Right ventricle myocardium superior (tissue), 1 donor: ENCODE results near the gene ATP4A. TPM values are rescaled to one million over a fixed set of nuclear protein-coding genes. Genes with fewer than 3 reads are reported as not detected.
A peak's percentile ranks its signal among the peaks of the same experiment; 100 is the strongest.

Experiments used
- ATAC-seq: fragments of 200-7000 bp; cut with Tn5 transposase; one replicate; pipeline ENCODE4 v1.9.1; 2020; ENCODE audit warnings: mild to moderate bottlenecking; ENCODE audit not compliant: poor library complexity
- DNase-seq: peaks from one replicate; pipeline ENCODE4 v3.0.0-alpha.2; 2020
- intact Hi-C: fragments of 100-400 bp; cut with DNase I; formaldehyde crosslinking; loops from one replicate; pipeline ENCODE4 v1.11.2; 2022
- total RNA-seq: library from RNA; stranded (reverse); fragmentation: NEBNext Ultra II Directional; extraction: Animal tissue kit (Norgen Biotek cat#: 25700); gene quantifications from one replicate; pipeline ENCODE4 v1.2.1, GENCODE V29; 2021
- donor health status: DM: no; HTN: yes; CAD: no; lungs with severe emphysema.

ATP4A gene
- total RNA-seq, 1 donor from 2014 or later, result not detected

DNA sequence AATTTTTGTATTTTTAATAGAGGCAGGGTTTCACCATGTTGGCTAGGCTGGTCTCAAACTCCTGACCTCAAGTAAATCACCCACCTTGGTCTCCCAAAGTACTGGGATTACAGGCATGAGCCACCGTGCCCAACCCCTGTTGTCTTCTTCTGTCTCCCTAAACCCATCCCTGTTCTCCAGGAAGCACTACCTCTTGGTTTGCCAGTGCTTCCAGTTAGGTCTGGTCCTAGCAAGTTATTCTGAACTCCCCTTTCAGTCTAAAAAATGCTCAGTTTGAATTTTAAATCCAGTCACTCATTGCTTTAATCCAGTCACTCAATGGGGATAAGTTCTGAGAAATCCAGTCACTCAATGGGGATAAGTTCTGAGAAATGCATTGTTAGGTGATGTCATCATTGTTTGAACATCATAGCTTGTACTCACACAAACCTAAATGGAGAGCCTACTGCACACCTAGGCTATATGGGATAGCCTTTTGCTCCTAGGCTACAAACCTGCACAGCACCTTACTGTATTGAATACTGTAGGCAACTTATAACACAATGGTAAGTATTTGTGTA, 8.0 kb upstream of the ATP4A start:
- ATAC-seq, result no peak
- intact Hi-C loops, result no loop called here
- DNase-seq, result no peak

DNA sequence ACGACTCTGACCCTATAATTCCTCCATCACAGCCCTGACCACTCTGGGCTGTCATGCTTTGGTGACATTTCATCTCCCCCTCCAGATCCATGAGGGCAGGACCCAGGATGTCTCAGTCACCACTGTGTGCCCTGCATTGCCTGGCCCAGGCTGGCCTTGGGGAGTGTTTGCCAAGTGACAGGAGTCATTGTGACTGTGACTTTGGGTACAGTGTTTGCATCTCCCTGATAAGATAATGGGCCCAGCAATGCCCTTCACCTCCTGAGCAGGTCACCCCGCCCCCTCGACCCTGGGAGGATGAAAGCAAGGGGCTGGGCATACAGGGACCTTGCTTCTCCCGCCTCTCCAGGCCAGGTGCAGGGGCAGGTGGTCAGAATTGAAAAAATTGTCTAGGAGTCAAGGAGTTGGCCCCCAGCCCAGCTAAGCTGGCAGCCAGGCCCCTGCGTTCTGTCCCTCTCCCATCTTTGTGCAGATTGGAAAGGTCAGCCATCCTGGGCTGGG, 5.9 kb upstream of the ATP4A start:
- no peak for DNase-seq
- intact Hi-C loops, result no loop called here
- no peak for ATAC-seq

DNA sequence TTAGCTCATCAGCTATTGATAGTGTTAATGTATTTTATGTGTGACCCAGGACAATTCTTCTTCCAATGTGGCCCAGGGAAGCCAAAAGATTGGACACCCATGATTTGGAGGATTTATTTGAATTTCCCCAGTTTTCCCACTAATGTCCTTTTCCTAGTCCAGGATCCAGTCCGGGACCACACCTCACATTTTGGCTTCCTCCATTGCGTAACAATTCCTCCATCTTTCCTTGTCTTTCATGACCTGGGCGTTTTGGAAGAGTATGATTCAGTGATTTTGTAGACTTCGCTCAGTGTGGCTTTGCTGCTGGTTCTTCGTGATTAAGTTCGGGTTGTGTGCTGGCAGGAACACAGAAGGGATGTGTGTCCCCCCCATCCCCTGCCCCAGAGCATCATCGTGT, 3.3 kb upstream of the ATP4A start:
- no peak for DNase-seq
- intact Hi-C loops, result no loop called here

DNA sequence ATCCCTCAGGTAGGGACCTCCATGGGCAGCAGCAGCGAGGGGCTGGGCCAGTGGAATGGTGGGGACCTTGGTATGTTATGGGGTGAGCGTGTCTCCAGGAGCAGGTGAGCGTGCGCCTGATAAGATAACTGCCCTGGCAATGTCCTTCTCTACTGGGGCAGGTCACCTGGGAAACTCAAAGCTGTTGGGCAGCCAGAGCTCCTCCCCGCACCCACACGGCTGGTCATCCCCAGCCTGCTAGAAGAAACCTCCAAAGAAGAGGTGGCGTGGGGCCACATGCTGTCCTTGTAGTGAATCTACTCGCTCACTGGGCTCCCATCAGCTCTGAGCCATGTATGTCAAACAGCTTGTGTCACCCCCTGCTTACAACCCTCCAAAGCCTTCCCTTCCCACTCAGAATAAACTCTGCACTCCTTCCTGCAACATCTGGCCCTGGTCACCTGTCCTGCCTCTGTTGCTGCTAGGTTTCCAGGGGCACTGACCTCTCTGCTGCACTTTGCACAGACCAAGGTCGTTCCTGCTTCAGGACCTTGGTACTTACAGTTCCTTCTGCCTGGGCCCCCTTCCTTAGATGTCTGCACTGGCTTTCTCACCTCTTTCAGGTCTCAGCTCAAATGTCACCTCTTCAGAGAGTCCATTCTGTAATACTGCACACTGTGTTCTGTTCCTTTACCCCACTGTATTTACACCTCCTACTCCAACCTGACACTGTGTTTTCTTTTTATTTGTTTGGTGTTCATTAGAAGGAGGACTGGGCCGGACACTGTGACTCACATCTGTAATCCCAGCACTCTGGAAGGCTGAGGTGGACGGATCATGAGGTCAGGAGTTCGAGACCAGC, 1.8 kb upstream of the ATP4A start:
- ATAC-seq, result no peak
- DNase-seq, result peak; percentile 9
- intact Hi-C loops, result no loop called here

More for the DNA sequence above, 3.3 kb upstream of the ATP4A start:
- ATAC-seq, result no peak

DNA sequence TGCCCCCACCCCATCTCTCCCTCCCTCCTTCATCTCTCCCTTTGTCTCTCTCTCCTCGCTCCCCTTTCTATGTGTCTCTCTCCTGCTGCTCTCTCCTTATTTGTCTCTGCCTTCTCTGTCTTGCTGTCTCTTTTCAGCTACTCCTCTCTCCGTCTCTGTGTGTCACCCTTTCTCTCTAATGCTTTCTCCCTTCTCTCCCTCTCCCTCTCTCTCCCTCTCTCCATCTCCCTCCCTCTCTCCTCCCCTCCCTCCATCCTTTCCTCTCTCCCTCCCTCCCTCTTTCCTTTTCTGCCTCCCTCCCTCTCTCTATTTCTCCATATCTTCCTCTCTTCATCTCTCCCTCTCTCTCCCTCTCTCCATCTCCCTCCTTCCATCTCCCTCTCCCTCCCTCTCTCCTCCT, 682 bp downstream of the ATP4A start:
- intact Hi-C loops, result no loop called here
- DNase-seq (no peak), ATAC-seq (no peak)

DNA sequence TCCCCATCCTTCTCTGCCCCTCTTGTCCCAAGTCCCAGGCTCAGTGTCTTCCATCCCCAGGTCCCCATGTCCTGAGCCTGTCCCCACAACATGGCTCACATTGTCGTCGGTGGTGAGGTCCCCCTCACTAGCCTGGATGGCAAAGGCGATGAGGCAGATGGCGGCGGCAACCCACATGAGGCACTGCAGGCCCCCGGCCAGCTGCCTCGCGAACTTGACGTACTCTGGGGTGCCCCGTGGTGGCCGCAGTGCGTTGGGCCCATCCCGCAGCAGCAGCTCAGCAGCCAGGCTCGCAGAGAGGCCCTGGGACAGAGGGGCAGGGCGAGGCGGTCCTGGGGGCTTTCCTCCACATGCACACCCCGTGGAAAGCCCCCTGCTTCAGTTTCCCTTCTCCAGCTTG, 1.1 kb downstream of the ATP4A start:
- intact Hi-C loops, result no loop called here
- ATAC-seq, result no peak

DNA sequence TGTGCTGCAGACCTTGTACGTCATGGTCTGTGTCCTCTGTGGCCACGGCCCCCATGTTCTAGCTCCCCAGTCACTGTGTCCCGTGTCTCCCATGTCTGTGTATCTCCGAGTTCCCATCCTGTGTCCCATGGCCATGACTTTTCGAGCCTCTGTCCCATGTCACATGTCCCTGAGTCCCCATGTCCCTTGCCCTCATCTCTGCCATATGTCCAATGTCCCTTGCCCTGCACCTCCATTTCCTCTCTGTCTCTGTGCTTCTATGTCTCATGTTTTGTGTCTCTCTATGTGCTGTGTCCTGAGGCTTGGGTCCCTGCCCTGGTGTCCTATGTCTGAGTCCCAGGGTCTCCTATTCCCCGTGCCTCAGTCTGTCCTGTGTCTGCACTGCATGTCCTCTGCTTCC, 2.0 kb downstream of the ATP4A start:
- intact Hi-C loops, result no loop called here
- no peak for ATAC-seq
- DNase-seq, result peak; percentile 10

More for the DNA sequence above, 1.1 kb downstream of the ATP4A start:
- DNase-seq, result peak; percentile 33

DNA sequence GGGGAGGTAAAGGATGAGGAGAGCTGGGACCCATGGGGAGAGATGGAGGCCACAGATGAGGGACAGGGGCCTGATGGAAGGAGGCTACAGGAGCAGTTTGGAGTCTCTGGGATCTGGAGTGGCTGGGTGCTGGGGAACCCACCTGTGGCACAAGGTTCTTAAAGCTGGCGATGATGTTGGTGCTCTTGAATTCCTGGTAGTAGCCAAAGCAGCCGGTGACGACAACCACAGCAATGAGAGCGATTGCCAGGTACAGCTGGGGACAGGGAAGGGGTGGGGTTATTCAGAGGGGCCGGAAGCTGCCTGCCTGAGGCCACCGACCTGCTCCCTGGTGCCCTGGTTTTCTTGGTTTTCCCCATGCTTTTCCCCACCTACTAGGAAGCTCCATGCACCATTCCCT, 2.8 kb downstream of the ATP4A start:
- ATAC-seq (no peak), DNase-seq (no peak)
- intact Hi-C loops, result no loop called here

DNA sequence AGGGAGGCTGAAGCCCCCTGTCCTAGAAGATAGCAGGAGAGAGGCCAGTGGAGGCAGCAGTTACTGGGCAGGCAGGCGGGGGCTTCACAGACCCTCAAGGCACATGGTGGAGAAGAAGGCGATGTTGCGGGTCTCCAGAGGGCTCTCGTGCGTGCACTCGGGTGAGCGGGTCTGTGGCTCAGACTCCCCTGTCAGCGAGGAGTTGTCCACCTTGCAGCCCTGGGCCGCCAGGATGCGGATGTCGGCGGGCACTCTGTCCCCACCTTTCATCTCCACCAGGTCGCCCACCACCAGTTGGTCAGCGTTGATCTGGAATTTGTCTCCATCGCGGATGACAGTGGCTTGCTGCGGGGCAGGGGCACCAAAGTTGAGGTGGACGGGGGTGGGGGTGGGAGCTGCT, 3.2 kb downstream of the ATP4A start:
- DNase-seq (peak; percentile 27), ATAC-seq (no peak)
- intact Hi-C loops, result no loop called here

DNA sequence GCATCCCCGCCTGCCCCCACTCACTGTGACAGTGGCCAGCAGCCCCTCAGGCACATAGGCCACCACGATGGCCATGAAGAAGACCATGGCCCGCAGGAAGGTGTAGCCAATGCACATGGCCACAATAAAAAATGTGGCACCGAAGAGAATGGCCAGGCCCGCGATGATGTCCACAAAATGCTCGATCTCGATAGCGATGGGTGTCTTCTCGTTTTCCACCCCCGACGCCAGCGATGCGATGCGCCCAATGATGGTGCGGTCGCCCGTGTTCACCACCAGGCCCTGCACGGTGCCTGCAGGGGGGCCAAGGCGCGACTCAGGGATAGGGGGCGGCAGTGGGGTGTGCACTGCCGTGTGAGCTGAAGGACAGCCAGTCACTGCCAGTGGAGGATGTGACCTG, 3.7 kb downstream of the ATP4A start:
- peak; percentile 14 for DNase-seq
- intact Hi-C loops, result no loop called here

DNA sequence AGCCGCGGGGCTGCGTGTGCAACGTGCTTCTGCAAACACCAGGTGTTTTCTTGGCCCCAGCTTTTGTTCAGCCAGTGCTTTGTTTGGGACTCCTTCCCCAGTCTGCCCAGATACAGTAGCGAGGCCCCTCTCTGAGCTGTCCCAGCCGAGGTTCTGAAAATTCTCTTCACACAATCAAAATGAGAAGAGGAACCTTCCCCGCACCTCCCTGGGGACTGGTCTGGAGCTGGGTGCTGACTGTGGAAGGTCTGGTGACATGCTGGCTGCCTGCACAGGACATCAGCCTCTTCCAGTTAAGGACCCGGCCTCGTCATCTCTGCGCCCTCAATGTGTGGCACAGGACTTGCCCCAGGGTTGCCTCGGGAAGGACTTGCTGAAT, 4.2 kb downstream of the ATP4A start:
- intact Hi-C loops, result no loop called here
- DNase-seq, result peak; percentile 23

More for the DNA sequence above, 3.7 kb downstream of the ATP4A start:
- no peak for ATAC-seq

DNA sequence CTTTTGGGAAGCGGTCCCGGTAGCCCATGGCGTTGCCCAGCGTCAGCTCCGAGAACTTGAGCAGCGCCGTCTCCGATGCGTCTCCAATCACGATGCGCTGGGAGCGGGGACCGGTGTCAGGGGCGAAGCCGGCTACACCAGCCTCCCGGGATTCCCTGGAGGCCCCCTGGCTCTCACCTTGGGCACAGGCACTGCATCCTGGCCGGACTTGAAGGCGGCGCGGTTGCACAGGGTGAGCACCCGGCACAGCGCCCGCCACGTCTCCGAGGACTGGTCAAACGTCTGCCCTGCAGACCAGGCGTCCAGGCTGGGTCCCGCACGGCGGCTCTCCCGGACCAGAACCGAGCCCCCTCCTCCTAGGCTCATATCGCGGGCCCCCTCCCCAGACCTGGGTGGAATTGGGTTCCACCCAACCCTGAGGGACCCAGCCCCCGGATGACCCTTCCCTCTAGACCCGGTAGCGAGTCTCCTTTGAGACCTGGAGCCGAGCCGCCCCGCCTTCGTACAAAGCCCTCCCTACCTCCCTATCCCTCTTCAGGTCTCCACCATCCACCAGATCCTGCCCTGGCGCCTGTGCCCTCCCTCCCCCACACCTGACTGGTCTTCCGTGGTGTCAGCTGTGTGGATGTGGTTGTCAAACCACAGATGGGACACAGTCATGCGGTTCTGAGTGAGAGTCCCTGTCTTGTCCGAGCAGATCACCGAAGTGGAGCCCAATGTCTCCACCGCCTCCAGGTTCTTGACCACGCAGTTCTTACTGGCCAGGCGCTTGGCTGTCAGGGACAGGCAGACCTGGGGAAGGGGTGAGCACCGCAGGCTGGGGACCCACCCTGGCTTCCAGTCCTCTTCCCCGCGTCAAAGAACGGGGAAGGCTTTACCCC, 4.8 kb downstream of the ATP4A start:
- intact Hi-C loops, result no loop called here
- DNase-seq (peak; percentile 30), ATAC-seq (no peak)

More for the DNA sequence above, 4.2 kb downstream of the ATP4A start:
- no peak for ATAC-seq

DNA sequence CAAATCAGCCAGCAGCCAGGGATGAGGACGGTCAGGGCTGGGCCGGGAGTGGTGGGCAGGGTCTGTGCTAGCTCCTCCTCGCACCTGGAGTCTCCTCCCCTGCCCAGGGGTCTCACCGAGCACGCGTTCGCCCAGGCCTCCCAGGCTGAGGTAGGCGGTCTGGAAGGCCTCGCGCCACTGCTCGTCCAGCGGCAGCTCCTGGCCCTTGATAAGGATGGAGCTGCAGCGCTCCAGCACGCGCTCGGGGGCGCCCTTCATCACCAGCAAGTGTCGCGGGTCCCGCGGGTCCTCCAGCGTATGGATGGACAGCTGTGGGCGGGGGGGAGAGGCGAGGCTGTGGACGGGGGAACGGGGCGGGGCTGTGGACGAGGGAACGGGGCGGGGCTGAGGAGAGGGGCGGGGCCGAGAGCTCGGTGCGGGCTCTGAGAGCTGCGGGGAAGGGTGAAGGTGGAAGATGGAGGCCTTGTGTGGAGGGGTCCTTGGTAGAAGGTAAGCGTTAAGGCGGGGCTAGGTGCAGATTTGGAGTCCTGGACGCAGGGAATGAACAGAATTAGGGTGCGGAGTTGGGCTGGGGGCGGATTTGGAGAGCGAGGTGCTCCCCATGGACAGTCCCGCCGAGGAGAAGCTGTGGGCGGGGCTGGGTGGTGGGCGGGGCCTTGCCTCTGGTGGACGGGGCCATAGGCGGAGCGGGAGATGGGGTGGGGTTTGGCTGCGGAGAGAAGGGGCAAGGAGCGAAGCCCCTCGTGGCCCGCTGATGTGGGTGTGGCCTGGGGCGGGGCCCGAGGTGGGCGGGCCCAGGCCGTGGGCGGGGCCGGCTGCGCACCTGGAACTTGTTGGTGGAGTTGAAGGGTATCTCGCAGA, 5.7 kb downstream of the ATP4A start:
- ATAC-seq, result peak; percentile 81
- DNase-seq, result peak; percentile 74
- intact Hi-C loops, result no loop called here

DNA sequence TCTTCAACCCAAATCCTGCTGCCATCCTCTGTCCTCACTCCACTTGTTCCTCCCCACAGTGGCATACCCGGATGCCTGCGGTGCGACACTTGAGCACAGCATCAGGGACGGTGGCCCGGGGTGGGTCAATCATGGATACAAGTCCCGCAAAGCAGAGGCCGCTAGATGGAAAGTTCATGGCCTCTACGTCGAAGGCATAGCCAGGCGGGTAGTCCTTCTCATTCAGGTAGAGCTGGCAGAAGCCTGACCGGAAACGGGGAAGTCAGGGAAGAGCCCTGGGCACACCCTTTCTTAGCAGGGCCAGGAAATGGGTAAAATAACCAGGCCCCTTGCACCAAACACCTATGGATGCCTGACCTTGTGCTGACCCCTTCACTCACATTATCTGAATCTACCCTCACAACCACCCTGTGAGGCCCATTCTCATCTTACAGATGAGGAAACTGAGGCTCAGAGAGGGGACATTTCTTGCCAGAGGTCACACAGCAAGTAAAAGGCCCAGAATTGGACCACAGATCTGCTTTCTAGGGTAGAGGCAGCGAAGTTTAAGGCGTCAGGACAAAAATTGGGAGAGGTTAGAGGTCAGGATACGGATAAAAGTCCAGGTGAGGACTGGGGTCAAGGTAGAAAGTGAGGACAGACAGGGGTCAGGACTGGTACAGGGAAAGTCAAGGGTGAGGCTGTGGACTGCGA, 6.5 kb downstream of the ATP4A start:
- intact Hi-C loops, result no loop called here
- no peak for ATAC-seq
- peak; percentile 22 for DNase-seq

DNA sequence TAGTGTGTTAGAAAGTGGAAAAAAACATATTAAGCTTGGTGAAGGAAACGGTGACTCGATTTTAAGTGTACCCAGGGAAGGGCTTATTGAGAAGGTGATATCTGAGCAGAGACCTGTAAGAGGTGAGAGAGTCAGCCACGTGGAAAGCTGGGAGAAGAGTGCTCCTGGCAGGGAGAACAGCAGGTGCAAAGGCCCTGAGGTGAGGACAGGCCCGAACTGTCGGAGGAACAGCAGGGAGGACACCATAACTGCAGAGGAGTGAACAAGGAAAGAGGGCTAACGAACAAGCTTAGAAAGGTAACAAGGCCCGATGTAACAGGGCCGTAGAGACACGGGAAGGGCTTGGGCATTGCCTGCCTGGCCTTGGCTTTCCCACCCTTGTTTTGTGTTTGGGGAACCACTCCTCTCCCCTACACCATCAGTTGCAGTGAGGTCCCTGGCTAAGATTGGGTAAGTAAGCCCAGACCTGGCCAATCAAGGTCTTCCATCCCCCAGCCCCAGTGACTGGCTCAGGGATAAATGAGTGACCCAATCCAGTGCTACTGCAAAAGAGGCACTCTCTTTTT, 7.3 kb downstream of the ATP4A start:
- peak; percentile 3 for DNase-seq
- no peak for ATAC-seq
- intact Hi-C loops, result no loop called here

DNA sequence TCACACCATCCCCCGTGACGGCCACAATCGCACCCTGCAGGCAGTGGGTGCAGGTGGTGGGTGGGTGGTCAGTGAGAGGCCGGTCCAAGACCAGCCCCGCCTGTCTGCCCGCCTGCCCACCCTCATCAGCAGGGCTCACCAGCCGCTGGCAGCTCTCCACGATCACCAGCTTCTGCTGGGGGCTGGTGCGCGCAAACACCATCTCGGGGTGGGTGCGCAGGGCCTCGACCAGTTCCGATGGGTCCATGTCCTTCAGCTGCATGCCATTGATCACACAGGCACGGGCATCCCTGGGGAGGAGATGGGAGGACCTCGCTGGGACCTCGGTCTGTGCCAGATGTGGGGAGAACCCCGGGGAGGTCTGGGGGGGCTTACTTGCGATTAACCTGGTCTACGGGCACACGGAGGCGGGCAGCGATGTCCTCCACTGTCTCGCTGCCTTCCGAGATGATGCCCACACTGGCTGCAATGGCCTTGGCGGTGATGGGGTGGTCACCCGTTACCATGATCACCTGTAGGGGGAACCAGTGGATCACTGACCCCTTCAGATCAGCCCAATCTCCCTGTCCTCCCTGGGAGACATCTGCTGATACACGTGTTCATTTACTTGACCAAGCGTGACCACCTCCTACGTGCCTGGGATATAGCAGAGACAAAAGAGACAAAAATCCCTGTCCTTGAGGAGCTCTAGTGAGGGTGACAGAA, 8.0 kb downstream of the ATP4A start:
- ATAC-seq (no peak), DNase-seq (no peak)
- intact Hi-C loops, result no loop called here

DNA sequence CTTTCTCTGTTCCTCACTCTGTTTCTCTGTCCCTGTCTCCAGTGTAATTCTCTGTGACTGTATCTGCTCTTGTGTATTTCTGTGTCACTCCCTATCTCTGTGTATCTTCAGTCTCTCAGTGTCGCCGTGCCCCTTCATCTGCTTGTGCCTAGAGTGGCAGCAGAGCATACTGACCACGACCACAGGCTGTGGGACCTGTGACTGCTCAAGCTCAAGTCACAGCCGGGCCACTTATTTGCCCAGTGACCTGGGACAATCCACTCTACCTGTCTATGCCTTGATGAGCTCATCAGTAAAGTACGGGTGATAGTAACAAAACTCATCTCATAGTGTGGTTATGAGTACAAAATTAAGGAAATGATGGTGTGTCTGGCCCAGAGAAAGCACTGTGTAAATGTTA, 9.4 kb downstream of the ATP4A start:
- ATAC-seq (no peak), DNase-seq (no peak)
- intact Hi-C loops, result no loop called here
